IMR-90 (cell line): ENCODE measurements around the gene TGM5. TPM values are rescaled to one million over a fixed set of nuclear protein-coding genes. Genes with fewer than 3 reads are reported as not detected.

ENCODE experiments used
- ATAC-seq: fragments of 200-7000 bp; cut with Tn5 transposase; 2 replicates; pipeline ENCODE4 v1.9.1; 2020; ENCODE audit warnings: low read depth, mild to moderate bottlenecking, moderate library complexity
- BruUV-seq: library from RNA; stranded (reverse); fragments of 400-500 nt; replicated peaks from 2 replicates; lab custom pipeline; 2021; lab: Mats Ljungman, UMichigan
- CTCF ChIA-PET: fragments of 300-600 bp; formaldehyde crosslinking; extraction: SDS; loops from one replicate; lab custom pipeline; 2021; ENCODE audit warnings: antibody characterized with exemption; lab: Yijun Ruan, JAX
- POLR2A ChIA-PET: fragments of 300-600 bp; sonication (Branson Sonifier 250); formaldehyde crosslinking; loops from one replicate; lab custom pipeline; 2022; ENCODE audit warnings: antibody characterized with exemption; ENCODE audit not compliant: unreplicated experiment; lab: Charles Lee
- DNase-seq: peaks from one replicate; pipeline ENCODE4 v3.0.0; 2013
- H2AFZ ChIP-seq: replicated peaks from 2 replicates; pipeline ENCODE3; 2013; ENCODE audit warnings: low read length, mild to moderate bottlenecking; ENCODE audit not compliant: poor library complexity
- H2AK5ac ChIP-seq: 2 replicates; pipeline ENCODE4 v1.6.1; 2013; ENCODE audit warnings: low read depth, low read length, inconsistent platforms
- H2AK9ac ChIP-seq: replicated peaks from 2 replicates; pipeline ENCODE3; 2013; ENCODE audit warnings: mild to moderate bottlenecking, low read depth, low read length, moderate library complexity; ENCODE audit not compliant: poor library complexity
- H2BK120ac ChIP-seq: 2 replicates; pipeline ENCODE4 v1.6.1; 2013; ENCODE audit warnings: low read depth, low read length, inconsistent platforms
- H2BK15ac ChIP-seq: 3 replicates; pipeline ENCODE4 v1.6.1; 2013; ENCODE audit warnings: low read depth, low read length, inconsistent platforms
- H2BK20ac ChIP-seq: 2 replicates; pipeline ENCODE4 v1.6.1; 2013; ENCODE audit warnings: low read depth, mild to moderate bottlenecking, inconsistent platforms, low read length, moderate library complexity
- H2BK5ac ChIP-seq: 2 replicates; pipeline ENCODE4 v1.6.1; 2013; ENCODE audit warnings: mild to moderate bottlenecking, low read depth, low read length, inconsistent platforms; ENCODE audit not compliant: poor library complexity, severe bottlenecking
- H3K14ac ChIP-seq: replicated peaks from 2 replicates; pipeline ENCODE4 v1.6.1; 2013; ENCODE audit warnings: low read depth, low read length, inconsistent platforms
- H3K18ac ChIP-seq: 2 replicates; pipeline ENCODE4 v1.6.1; 2013; ENCODE audit warnings: low read depth, low read length, control low read depth
- H3K23ac ChIP-seq: 2 replicates; pipeline ENCODE4 v1.6.1; 2013; ENCODE audit warnings: low read depth, low read length, inconsistent platforms
- H3K27ac ChIP-seq: 2 replicates; pipeline ENCODE4 v1.5.1; 2013; ENCODE audit warnings: mild to moderate bottlenecking, control low read depth, low read length; ENCODE audit not compliant: insufficient read depth
- H3K27me3 ChIP-seq: 2 replicates; pipeline ENCODE4 v1.6.1; 2013; ENCODE audit warnings: low read length; ENCODE audit not compliant: control insufficient read depth, insufficient read depth
- H3K36me3 ChIP-seq: 2 replicates; pipeline ENCODE4 v1.6.1; 2013; ENCODE audit warnings: low read length, mixed read lengths; ENCODE audit not compliant: control insufficient read depth, insufficient read depth
- H3K4ac ChIP-seq: 2 replicates; pipeline ENCODE4 v1.6.1; 2013; ENCODE audit warnings: low read depth, low read length, inconsistent platforms
- H3K4me1 ChIP-seq: 2 replicates; pipeline ENCODE4 v1.6.1; 2013; ENCODE audit warnings: low read length, mixed read lengths; ENCODE audit not compliant: control insufficient read depth, insufficient read depth
- H3K4me2 ChIP-seq: 2 replicates; pipeline ENCODE4 v1.6.1; 2013; ENCODE audit warnings: low read depth, mild to moderate bottlenecking, control low read depth, low read length, moderate library complexity
- H3K4me3 ChIP-seq: 2 replicates; pipeline ENCODE4 v1.5.1; 2013; ENCODE audit warnings: low read depth, mild to moderate bottlenecking, control low read depth, low read length, moderate library complexity; ENCODE audit not compliant: insufficient read depth
- H3K56ac ChIP-seq: 2 replicates; pipeline ENCODE4 v1.6.1; 2013; ENCODE audit warnings: low read length, inconsistent platforms; ENCODE audit not compliant: insufficient read depth; ENCODE audit errors: extremely low read depth
- H3K79me1 ChIP-seq, 2 experiments: 2 replicates each; pipeline ENCODE4 v1.6.1; 2013; ENCODE audit warnings: low read length in 2 of 2, inconsistent platforms in 1 of 2, low read depth in 1 of 2
- H3K9ac ChIP-seq: 2 replicates; pipeline ENCODE4 v1.6.1; 2013; ENCODE audit warnings: low read depth, low read length, control low read depth
- H3K9me1 ChIP-seq: 2 replicates; pipeline ENCODE4 v1.6.1; 2013; ENCODE audit warnings: low read length, inconsistent platforms; ENCODE audit not compliant: insufficient read depth
- H3K9me3 ChIP-seq: 2 replicates; pipeline ENCODE4 v1.6.1; 2013; ENCODE audit warnings: low read length; ENCODE audit not compliant: control insufficient read depth, insufficient read depth
- H4K20me1 ChIP-seq: 2 replicates; pipeline ENCODE4 v1.6.1; 2013; ENCODE audit warnings: low read length, inconsistent platforms; ENCODE audit not compliant: insufficient read depth
- H4K5ac ChIP-seq: 2 replicates; pipeline ENCODE4 v1.6.1; 2013; ENCODE audit warnings: mild to moderate bottlenecking, low read depth, low read length, control low read depth
- H4K8ac ChIP-seq, 2 experiments: 2 replicates each; pipeline ENCODE4 v1.6.1; 2013; ENCODE audit warnings: low read depth in 2 of 2, low read length in 2 of 2, control low read depth in 1 of 2, inconsistent platforms in 1 of 2
- H4K91ac ChIP-seq: 2 replicates; pipeline ENCODE4 v1.6.1; 2013; ENCODE audit warnings: low read depth, low read length, inconsistent platforms; ENCODE audit not compliant: insufficient read depth
- BHLHE40 ChIP-seq: fragments of 150-350 bp; IDR thresholded peaks from 2 replicates; pipeline ENCODE4 v1.6.1; 2016; ENCODE audit warnings: mild to moderate bottlenecking, low read depth, low read length
- CEBPB ChIP-seq: IDR thresholded peaks from 2 replicates; pipeline ENCODE4 v1.6.1; 2012; ENCODE audit warnings: low read depth, low read length, improper control_type of control experiment
- CHD1 ChIP-seq: IDR thresholded peaks from 2 replicates; pipeline ENCODE4 v1.6.1; 2012; ENCODE audit warnings: low read depth, low read length, improper control_type of control experiment
- MAFK ChIP-seq: IDR thresholded peaks from 2 replicates; pipeline ENCODE4 v1.6.1; 2012; ENCODE audit warnings: low read depth, low read length, improper control_type of control experiment
- MXI1 ChIP-seq: IDR thresholded peaks from 2 replicates; pipeline ENCODE4 v1.6.1; 2012; ENCODE audit warnings: low read depth, mild to moderate bottlenecking, low read length, moderate library complexity, borderline replicate concordance
- POLR2A ChIP-seq: IDR thresholded peaks from 2 replicates; pipeline ENCODE4 v1.6.1; 2012; ENCODE audit warnings: mild to moderate bottlenecking, low read depth, low read length
- RAD21 ChIP-seq: IDR thresholded peaks from 2 replicates; pipeline ENCODE4 v1.6.1; 2012; ENCODE audit warnings: low read length, improper control_type of control experiment
- RCOR1 ChIP-seq: IDR thresholded peaks from 2 replicates; pipeline ENCODE4 v1.6.1; 2012; ENCODE audit warnings: mild to moderate bottlenecking, low read length, improper control_type of control experiment; ENCODE audit not compliant: insufficient replicate concordance
- SMC3 ChIP-seq: fragments of 150-350 bp; IDR thresholded peaks from 2 replicates; pipeline ENCODE4 v1.6.1; 2016; ENCODE audit warnings: low read depth, mild to moderate bottlenecking, antibody characterized with exemption, low read length, moderate library complexity
- WGBS, 2 experiments: methylation state at CpG; one replicate each; pipeline versions ENCODE4 v1.1.5 to v1.1.7; 2013; ENCODE audit warnings: missing lambda C conversion rate in 2 of 2; ENCODE audit not compliant: insufficient read length in 1 of 2; ENCODE audit errors: extremely low coverage in 2 of 2; 5-methylcytosine and 5-hydroxymethylcytosine counted together
- dilution Hi-C: fragments of 300-500 bp; cut with HindIII; formaldehyde crosslinking; loops from one replicate; pipeline ENCODE4 v1.14.3; 2018; ENCODE audit warnings: low sequenced_read_pairs; ENCODE audit not compliant: unreplicated experiment
- in situ Hi-C: fragments of 300-500 bp; cut with MboI; formaldehyde crosslinking; loops from 3 replicates; pipeline ENCODE4 v1.14.3; 2019; ENCODE audit warnings: low sequenced_read_pairs, inconsistent platforms, mixed read lengths
- intact Hi-C: fragments of 100-400 bp; cut with micrococcal nuclease; formaldehyde crosslinking; loops from 2 replicates; pipeline ENCODE4 v1.10.0; 2022
- polyA plus RNA-seq, 3 experiments: library from polyadenylated mRNA; depleted of rRNA; stranded (reverse); fragments of >200 nt; gene quantifications; 2 replicates each; pipeline ENCODE4 v1.2.3, GENCODE V29; 2012; ENCODE audit warnings: low replicate concordance in 1 of 3
- total RNA-seq: library from RNA; depleted of rRNA; stranded (reverse); fragments of >200 nt; gene quantifications from 2 replicates; pipeline ENCODE4 v1.2.3, GENCODE V29; 2012
- TF ChIP-seq, protein P1 (sequence below): fragments of 150-350 bp; IDR thresholded peaks from 2 replicates; pipeline ENCODE4 v1.6.1; 2017; ENCODE audit warnings: mild to moderate bottlenecking, antibody characterized with exemption, low read length, low read depth

TGM5 gene
- total and polyA plus RNA-seq, 2 of the 4 experiments (the other 2 are of a cell fraction) = not detected

DNA sequence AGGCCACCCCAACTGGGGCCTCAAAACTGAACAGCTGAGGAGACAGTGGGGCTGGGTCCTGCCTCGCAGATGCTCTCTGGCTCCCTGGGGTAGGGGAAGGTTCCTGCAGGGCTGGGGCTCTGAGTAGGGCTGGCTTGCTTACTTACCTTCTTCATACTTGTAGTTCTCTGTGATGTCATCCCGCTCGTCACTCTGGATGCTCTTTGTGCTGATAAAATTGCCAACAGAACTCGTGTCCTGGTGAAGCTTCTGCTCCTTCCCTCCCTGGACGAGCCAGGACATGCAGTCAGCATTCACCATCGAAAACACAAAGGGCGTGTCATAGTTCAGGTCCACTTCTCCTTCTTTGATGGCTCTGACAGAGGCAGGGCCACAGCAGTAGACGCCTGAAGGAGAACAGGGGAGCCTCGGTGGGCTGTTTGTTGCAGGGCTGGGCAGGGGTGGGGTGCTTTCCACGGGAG is 28.0 kb downstream of the TGM5 start:
- no peak overlapping the region for H4K5ac ChIP-seq
- dilution Hi-C loops (no loop called here), in situ Hi-C loops (no loop called here), intact Hi-C loops (no loop called here)
- ChIA-PET POLR2A (no interaction called here), CTCF (no interaction called here)
- H3K27ac ChIP-seq = no peak overlapping the region
- 70% methylated on average over 4 of the region's 10 CpGs; no CpG with 5 or more reads in 1 of the 2 experiments for WGBS, 2 experiments
- no peak overlapping the region for H3K14ac ChIP-seq
- H2AK9ac ChIP-seq = no peak overlapping the region
- H3K79me1 ChIP-seq = no peaks in the 10 kb centered on the region
- H3K9me3 ChIP-seq = no peaks in the 10 kb centered on the region
- H3K56ac ChIP-seq = no peak overlapping the region
- BruUV-seq = no TSS peak
- no peak overlapping the region for H2BK5ac ChIP-seq
- no peaks in the 10 kb centered on the region for H3K36me3 ChIP-seq
- no peak overlapping the region for H2AK5ac ChIP-seq
- H4K20me1 ChIP-seq = no peaks in the 10 kb centered on the region
- H3K4ac ChIP-seq = no peak overlapping the region
- no peaks in the 10 kb centered on the region; the same call in 1 of the 2 replicates for H3K9me1 ChIP-seq
- H3K4me2 ChIP-seq = no peak overlapping the region
- no peak for ATAC-seq
- H3K27me3 ChIP-seq = peaks cover 73% of the 10 kb centered on the region
- no peak overlapping the region for H3K9ac ChIP-seq
- no peak overlapping the region for H3K4me3 ChIP-seq
- H4K91ac ChIP-seq = no peak overlapping the region
- no peak overlapping the region for H2AFZ ChIP-seq
- H3K4me1 ChIP-seq = no peaks in the 10 kb centered on the region
- no peak overlapping the region for H2BK20ac ChIP-seq
- no peak overlapping the region for H4K8ac ChIP-seq
- no peak overlapping the region for H2BK15ac ChIP-seq
- no peak overlapping the region for H2BK120ac ChIP-seq
- H3K23ac ChIP-seq = no peak overlapping the region
- TF ChIP-seq CEBPB (no peak), MXI1 (no peak), MAFK (no peak), CHD1 (no peak), RAD21 (no peak), SMC3 (no peak), RCOR1 (no peak), BHLHE40 (no peak), POLR2A (no peak)
- TF ChIP-seq, protein P1, sequence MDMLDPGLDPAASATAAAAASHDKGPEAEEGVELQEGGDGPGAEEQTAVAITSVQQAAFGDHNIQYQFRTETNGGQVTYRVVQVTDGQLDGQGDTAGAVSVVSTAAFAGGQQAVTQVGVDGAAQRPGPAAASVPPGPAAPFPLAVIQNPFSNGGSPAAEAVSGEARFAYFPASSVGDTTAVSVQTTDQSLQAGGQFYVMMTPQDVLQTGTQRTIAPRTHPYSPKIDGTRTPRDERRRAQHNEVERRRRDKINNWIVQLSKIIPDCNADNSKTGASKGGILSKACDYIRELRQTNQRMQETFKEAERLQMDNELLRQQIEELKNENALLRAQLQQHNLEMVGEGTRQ = no peak
- no peak overlapping the region for H3K18ac ChIP-seq
- DNase-seq = no peak
